Sciatic nerve (tissue), 2 donors: Measurements from ENCODE around the gene KRTAP5-3. TPM values are rescaled to one million over a fixed set of nuclear protein-coding genes. Genes with fewer than 3 reads are reported as not detected.
A peak's percentile ranks its signal among the peaks of the same experiment; 100 is the strongest.
"Not testable (repeated sequence)": the region's sequence is repeated elsewhere in the genome, so short reads cannot be mapped to it uniquely, and the experiment has no call there.

Source experiments
- ATAC-seq: fragments of 200-7000 bp; cut with Tn5 transposase; one replicate; pipeline ENCODE4 v1.9.1; 2020; ENCODE audit warnings: mild to moderate bottlenecking, moderate library complexity
- DNase-seq: peaks from one replicate; pipeline ENCODE4 v3.0.0-alpha.2; 2020; ENCODE audit warnings: low spot score
- intact Hi-C: fragments of 100-400 bp; cut with DNase I; formaldehyde crosslinking; loops from one replicate; pipeline ENCODE4 v1.14.2; 2022
- total RNA-seq: library from RNA; stranded (reverse); fragmentation: NEBNext Ultra II Directional; extraction: Animal tissue kit (Norgen Biotek cat#: 25700); gene quantifications from one replicate; pipeline ENCODE4 v1.2.1, GENCODE V29; 2021
- donor health status: DM: no; HTN: no; CAD: no.
- donor health status: DM: no; HTN: no; CAD: no.

KRTAP5-3 gene
- not detected for total RNA-seq

DNA sequence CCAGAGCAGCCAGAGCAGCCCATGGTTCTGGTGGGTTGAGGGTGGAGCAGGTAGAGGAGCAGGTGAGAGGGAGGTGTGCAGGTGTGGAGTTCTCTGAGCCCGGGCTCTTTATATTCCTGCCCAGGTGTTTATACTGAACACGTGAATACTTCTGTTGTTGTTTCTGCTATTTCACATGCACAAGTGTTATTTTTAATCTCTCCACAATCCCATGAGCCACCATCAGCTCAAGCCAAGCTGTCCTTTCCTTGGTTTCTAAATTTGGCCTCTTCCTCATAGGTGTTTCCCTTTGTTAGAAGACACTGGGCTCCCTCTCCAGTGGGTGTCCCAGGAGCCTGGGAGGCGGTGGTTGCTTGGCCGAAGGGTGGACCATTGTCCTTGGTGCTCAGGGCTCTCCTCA, at the start of gene KRTAP5-3:
KRTAP5-3 (minus strand) TSS at position 101 of the 400 bp plus-strand sequence; CDS start at position 23, 78 bp downstream.
- no peak for ATAC-seq
- DNase-seq: no peak
- intact Hi-C loops: no loop called here

DNA sequence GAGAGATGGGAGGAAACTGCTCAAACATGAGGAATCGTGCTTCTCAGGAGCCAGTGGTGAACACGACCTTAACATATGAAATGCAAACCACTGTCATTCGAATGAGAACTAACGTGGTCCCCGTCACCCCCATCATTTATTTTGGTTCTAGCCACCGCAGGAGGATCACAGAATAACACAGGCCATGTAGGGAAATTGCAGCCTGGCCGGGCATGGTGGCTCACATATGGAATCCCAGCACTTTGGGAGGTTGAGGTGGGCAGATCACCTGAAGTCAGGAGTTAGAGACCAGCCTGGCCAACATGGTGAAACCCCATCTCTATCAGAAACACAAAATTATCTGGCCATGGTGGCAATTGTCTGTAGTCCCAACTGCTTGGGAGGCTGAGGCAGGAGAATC, 48.4 kb upstream of the KRTAP5-3 start:
- ATAC-seq (no peak), DNase-seq (peak; percentile 27)
- intact Hi-C loops: no loop called here

- no peak for ATAC-seq
- intact Hi-C loops: no loop called here
- peak; percentile 41 for DNase-seq
Observed at GRCh38 chr11:1656061-1656441, 47.8 kb upstream of the KRTAP5-3 start.

- DNase-seq (peak; percentile 35), ATAC-seq (no peak)
- intact Hi-C loops: no loop called here
Observed at GRCh38 chr11:1655168-1656060, 47.2 kb upstream of the KRTAP5-3 start.

- intact Hi-C loops: loop anchor here (5.0 kb wide), 2 partner anchors 38 to 178 kb away; partner anchors contain the start of gene SYT8
- ATAC-seq (no peak), DNase-seq (peak; percentile 51)
Observed at GRCh38 chr11:1654388-1655167, 46.3 kb upstream of the KRTAP5-3 start.

DNA sequence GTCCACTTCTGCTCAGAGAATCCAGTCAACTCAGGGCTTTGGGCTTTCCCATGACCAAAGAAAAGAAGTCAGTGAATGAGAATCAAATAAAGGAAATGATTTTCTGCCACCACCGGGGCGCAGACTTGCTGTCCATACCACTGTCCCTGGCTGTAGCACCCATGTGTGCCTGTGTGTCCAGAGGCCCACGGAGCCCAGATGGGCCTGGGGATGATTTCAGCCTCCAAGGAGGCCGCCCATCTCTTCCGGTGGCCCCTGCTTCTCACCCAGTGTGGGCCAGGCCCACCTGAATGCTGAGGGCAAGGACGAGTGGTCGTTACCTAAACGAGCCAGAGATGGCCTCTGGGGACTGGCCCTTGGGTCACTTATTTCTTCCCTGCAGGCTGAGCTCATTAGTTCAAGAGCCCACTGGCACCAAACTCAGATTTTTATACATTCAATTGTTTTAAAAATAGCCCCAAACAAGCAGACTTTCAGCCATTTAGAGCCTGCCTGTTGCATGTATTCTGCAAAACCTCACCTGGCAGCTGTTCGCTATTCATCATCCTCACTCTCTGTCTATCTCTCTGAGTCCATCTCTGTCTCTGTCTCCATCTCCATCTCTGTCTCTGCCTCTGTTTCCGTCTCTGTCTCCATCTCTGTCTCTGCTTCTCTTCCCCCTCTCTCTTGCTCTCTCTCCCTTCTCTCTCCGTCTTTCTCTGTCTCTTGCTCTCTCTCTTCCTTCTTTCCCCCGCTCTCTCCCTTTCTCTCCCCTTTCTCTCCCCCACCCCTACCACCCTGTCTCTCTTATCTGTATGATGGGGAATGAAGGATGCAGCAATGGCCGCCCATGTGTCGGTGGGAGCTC, 45.5 kb upstream of the KRTAP5-3 start:
- intact Hi-C loops: loop anchor here (5.0 kb wide), 2 partner anchors 39 to 179 kb away; partner anchors contain the start of gene SYT8
- DNase-seq (no peak), ATAC-seq (no peak)

GRCh38 chr11:1652771-1653540, 44.7 kb upstream of the KRTAP5-3 start:
- DNase-seq: peak; percentile 90
- ATAC-seq: peak; percentile 90
- intact Hi-C loops: loop anchor here (5.0 kb wide), 2 partner anchors 39 to 179 kb away; partner anchors contain the start of gene SYT8

DNA sequence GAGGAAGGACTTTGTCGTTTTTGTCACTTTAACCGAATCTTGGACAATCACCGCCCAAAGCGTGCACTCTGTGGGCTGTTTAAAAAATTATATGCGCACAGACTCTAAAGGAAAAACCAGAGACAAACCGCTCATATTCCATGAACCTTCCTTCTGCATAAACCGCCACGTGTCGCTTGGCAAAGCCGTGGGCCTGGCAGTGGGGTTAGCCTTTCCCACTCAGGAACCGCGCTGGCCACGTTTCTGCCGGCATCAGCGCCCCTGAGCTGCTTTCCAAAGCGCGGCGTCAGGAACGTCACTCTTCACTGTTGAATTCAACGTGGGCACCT, 44.1 kb upstream of the KRTAP5-3 start:
- DNase-seq: no peak
- no peak for ATAC-seq
- intact Hi-C loops: loop anchor here (5.0 kb wide), 2 partner anchors 40 to 180 kb away; partner anchors contain the start of gene SYT8

DNA sequence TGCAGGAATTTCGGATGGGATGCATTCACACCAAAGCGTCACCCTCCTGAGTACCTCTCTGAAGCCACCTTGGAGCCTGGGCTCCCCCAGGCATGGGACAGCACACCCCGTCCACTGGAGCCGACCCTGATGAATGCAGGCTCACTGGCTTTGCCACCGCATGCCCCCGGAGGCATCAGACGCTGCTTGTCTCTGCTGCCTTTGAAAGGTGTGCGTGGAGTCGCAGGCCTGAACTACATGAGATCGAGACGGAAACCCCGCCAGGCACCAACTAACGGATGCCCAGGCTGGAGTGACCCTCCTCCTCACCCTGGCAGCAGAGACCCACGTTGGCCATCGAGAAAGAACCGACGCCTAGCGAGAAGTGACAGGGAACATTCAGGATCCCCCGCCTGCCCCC, 43.8 kb upstream of the KRTAP5-3 start:
- no peak for ATAC-seq
- peak; percentile 56 for DNase-seq
- intact Hi-C loops: loop anchor here (5.0 kb wide), 2 partner anchors 40 to 180 kb away; partner anchors contain the start of gene SYT8

- no peak for ATAC-seq
- DNase-seq: peak; percentile 5
- intact Hi-C loops: loop anchor here (5.0 kb wide), 2 partner anchors 41 to 181 kb away; partner anchors contain the start of gene SYT8
Observed at GRCh38 chr11:1651411-1651980, 43.2 kb upstream of the KRTAP5-3 start.

- ATAC-seq (no peak), DNase-seq (peak; percentile 21)
- intact Hi-C loops: loop anchor here (5.0 kb wide), 2 partner anchors 41 to 181 kb away; partner anchors contain the start of gene SYT8
Observed at GRCh38 chr11:1650918-1651262, 42.6 kb upstream of the KRTAP5-3 start.

GRCh38 chr11:1650034-1650917, 42.0 kb upstream of the KRTAP5-3 start:
- DNase-seq: peak; percentile 37
- intact Hi-C loops: loop anchor here (5.0 kb wide), 2 partner anchors 42 to 182 kb away; partner anchors contain the start of gene SYT8
- no peak for ATAC-seq

DNA sequence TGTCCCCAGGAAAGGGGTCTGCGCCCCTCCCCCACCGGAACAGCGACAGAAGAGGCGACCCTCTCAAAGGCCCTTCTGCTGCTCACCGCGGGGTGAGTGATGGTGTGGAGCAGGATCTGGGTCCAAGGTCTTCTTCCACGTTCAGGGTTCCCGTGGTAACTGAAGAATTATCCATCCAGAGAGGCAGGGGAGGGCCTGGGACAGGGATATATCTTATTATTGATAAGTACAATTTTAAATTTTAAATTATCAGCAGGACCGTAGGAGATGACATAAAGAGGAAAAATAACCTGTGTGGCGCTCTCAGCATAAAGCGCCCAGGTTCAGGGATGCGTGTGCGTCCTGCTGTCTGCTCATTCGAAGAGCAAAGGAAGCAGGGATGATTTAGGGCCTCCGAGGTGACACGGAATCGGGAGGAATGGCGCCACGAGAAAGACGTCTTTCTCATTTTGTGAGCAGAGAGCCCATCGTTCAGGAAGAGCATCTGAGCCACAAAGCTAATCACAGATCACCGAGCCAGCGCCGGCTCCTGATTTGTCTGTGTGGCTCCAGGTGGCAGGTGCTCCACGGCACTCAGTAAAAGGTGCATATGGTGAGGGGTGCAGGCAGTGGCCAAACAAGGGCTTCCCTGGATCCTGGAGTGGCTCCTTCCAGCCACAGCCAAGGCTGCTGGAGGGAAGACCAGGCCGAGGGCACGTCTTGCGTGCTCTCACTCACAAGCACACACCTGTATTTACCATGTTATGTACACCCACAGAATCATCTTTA, 40.6 kb upstream of the KRTAP5-3 start:
- ATAC-seq (no peak), DNase-seq (no peak)
- intact Hi-C loops: no loop called here

DNA sequence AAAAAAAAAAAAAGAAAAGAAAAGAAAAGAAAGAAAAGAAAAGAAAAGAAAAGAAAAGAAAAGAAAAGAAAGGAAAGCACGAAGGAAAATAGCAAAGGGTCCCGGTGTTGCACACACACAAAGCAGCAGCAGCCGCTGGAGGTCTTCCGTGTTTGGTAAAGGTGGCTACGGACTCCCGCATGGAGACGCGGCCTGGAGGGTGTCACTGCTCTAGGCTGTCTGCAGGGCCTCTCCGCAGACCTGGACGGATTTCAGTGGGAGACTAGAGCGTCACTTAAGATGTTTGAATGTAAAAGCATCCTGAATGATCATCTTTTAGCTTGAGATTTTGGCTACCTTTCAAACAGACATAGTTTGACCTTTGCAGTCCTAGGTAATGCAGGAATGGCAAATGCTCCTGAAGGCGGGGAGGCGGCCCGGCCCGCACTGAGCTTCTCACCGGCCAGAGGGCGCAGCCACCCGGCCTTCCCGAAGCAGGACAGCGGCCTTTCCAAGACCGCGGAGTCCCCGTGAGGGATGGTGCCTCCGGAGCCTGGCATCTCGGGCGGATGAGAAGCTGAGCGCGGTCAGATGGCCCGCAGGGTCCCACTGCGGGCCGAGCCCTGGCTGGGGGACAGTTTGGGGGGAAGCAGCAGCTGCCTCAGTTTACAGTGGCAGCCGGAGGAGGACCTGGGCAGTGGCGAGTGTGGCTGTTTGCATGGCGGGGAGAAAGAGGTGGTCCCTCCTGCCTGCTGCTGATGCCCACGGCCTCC, 39.8 kb upstream of the KRTAP5-3 start:
- DNase-seq: no peak
- ATAC-seq: no peak
- intact Hi-C loops: no loop called here

DNA sequence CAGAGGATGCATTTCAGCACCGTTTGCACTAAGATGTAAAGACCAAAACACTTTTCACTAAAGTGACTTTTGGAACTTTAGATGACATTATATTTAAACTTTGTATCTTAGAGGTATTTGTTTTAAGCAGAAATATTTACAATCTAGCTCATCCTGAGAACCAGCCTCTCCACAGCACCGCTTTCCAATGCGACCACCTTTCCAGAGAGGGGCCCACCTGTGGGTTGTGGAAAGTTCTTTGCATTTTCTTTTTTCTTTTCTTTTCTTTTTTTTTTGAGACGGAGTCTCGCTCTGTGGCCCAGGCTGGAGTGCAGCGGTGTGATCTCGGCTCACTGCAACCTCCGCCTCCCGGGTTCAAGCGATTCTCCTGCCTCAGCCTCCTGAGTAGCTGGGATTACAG, 38.3 kb upstream of the KRTAP5-3 start:
- ATAC-seq, DNase-seq, intact Hi-C loops: not testable (repeated sequence)
